Dedifferentiated amniotic fluid mesenchymal stem cell (primary cell): ENCODE data around the gene PPM1G.

Experiments
- DNase-seq: peaks from one replicate; pipeline ENCODE4 v3.0.0-alpha.2; 2016; ENCODE audit errors: extremely low spot score

PPM1G gene

GRCh38 chr2:27416151-27416550, 6.8 kb upstream of the PPM1G start:
- no peak for DNase-seq

GRCh38 chr2:27412419-27413152, 3.2 kb upstream of the PPM1G start:
- DNase-seq = no peak

- no peak for DNase-seq
These were observed 630 bp downstream of the PPM1G start for GRCh38 chr2:27408601-27409320.

GRCh38 chr2:27407798-27408491, 1.4 kb downstream of the PPM1G start:
- peak; percentile 30 for DNase-seq

- DNase-seq = no peak
These were observed 8.8 kb downstream of the PPM1G start for GRCh38 chr2:27400348-27401135.

GRCh38 chr2:27398962-27399361, 10.4 kb downstream of the PPM1G start:
- no peak for DNase-seq

GRCh38 chr2:27393225-27393624, 16.2 kb downstream of the PPM1G start:
- no peak for DNase-seq

- DNase-seq = no peak
These were observed 18.3 kb downstream of the PPM1G start for GRCh38 chr2:27390822-27391679.

GRCh38 chr2:27381577-27382181, 27.7 kb downstream of the PPM1G start:
- no peak for DNase-seq

- peak; percentile 94 for DNase-seq
These were observed 28.5 kb downstream of the PPM1G start, which contains the start of gene ZNF513 for GRCh38 chr2:27380626-27381545. TSS of gene ZNF513 (minus strand) at chr2:27380734. CDS start at chr2:27380526, 208 bp downstream.

- no peak for DNase-seq
These were observed 29.4 kb downstream of the PPM1G start for GRCh38 chr2:27379836-27380625.

- no peak for DNase-seq
These were observed 30.0 kb downstream of the PPM1G start for GRCh38 chr2:27379383-27379835.

GRCh38 chr2:27378809-27379290, 30.5 kb downstream of the PPM1G start:
- no peak for DNase-seq

GRCh38 chr2:27378096-27378808, 31.1 kb downstream of the PPM1G start:
- DNase-seq = no peak

GRCh38 chr2:27377618-27378095, 31.7 kb downstream of the PPM1G start:
- no peak for DNase-seq

- DNase-seq = no peak
These were observed 32.3 kb downstream of the PPM1G start for GRCh38 chr2:27376866-27377617.
